ENCODE results near the gene SIRT2.
"Not testable (repeated sequence)": the region's sequence is repeated elsewhere in the genome, so short reads cannot be mapped to it uniquely, and the experiment has no call there.

The SIRT2 gene

GRCh38 chr19:38878575-38879399 lies 20.6 kb downstream of the SIRT2 start:
- TF ChIP-seq SUZ12 (IDR thresholded peaks at IDR 0.05) (no peak), HDGF (IDR thresholded peaks at IDR 0.05; ENCODE audit: borderline replicate concordance) (no peak), L3MBTL2 (conservative IDR thresholded peaks at IDR 0.05) (no peak), ZNF384 (IDR thresholded peaks at IDR 0.05) (no peak), ELF4 (IDR thresholded peaks at IDR 0.05) (no peak), ARNT (IDR thresholded peaks at IDR 0.05) (no peak), FOXM1 (IDR thresholded peaks at IDR 0.05; ENCODE audit: borderline replicate concordance) (no peak), FOXA1 (IDR thresholded peaks at IDR 0.05) (no peak)
- ChIA-PET CTCF (interaction anchor here (1.0 kb wide), 1 partner anchor 9 kb away, joined by 4 read pairs; no protein-coding TSS in a partner anchor), POLR2A (interaction anchor here (2.1 kb wide), 1 partner anchor 27 kb away, joined by 9 read pairs; no protein-coding TSS in a partner anchor)
- no peak for DNase-seq (ENCODE audit: extremely low spot score)

GRCh38 chr19:38877781-38878574 lies 21.4 kb downstream of the SIRT2 start, which contains the start of gene RINL:
Gene RINL, minus strand, starts transcription at chr19:38878275. Its CDS starts 1,533 bp downstream, at chr19:38876742.
- DNase-seq (ENCODE audit: extremely low spot score) = no peak
- POLR2A ChIA-PET = interaction anchor here (0.6 to 2.1 kb wide), 2 partner anchors 15 to 27 kb away, joined by 3 to 9 read pairs; no protein-coding TSS in a partner anchor
- CTCF ChIA-PET = interaction anchor here (0.7 to 1.4 kb wide), 3 partner anchors 10 to 12 kb away, joined by 3 to 8 read pairs (median 4); no protein-coding TSS in a partner anchor
- TF ChIP-seq FOXA1 (IDR thresholded peaks at IDR 0.05) (no peak), ZNF384 (IDR thresholded peaks at IDR 0.05) (no peak), CTBP1 (IDR thresholded peaks at IDR 0.05; ENCODE audit: borderline replicate concordance) (no peak), LEF1 (IDR thresholded peaks at IDR 0.05; ENCODE audit: borderline replicate concordance) (no peak), SP1 (IDR thresholded peaks at IDR 0.05) (no peak), TARDBP (IDR thresholded peaks at IDR 0.05) (no peak), BHLHE40 (IDR thresholded peaks at IDR 0.05; ENCODE audit: borderline replicate concordance) (no peak), FOXK2 (IDR thresholded peaks at IDR 0.05) (no peak), NFRKB (IDR thresholded peaks at IDR 0.05) (no peak)

GRCh38 chr19:38875656-38876395 lies 23.6 kb downstream of the SIRT2 start:
- no peak for DNase-seq (ENCODE audit: extremely low spot score)
- CTCF ChIA-PET = interaction anchor here (1.0 to 2.0 kb wide), 2 partner anchors 8 to 12 kb away, joined by 4 to 13 read pairs; no protein-coding TSS in a partner anchor
- POLR2A ChIA-PET = interaction anchor here (1.6 kb wide), 1 partner anchor 27 kb away, joined by 5 read pairs; no protein-coding TSS in a partner anchor
- TF ChIP-seq FOXA1 (IDR thresholded peaks at IDR 0.05) (no peak), CTBP1 (IDR thresholded peaks at IDR 0.05; ENCODE audit: borderline replicate concordance) (no peak), ZNF384 (IDR thresholded peaks at IDR 0.05) (no peak), TARDBP (IDR thresholded peaks at IDR 0.05) (no peak), L3MBTL2 (conservative IDR thresholded peaks at IDR 0.05) (no peak), SUZ12 (IDR thresholded peaks at IDR 0.05) (no peak), FOXM1 (IDR thresholded peaks at IDR 0.05; ENCODE audit: borderline replicate concordance) (no peak), SP1 (IDR thresholded peaks at IDR 0.05) (no peak), HDGF (IDR thresholded peaks at IDR 0.05; ENCODE audit: borderline replicate concordance) (no peak), PKNOX1 (IDR thresholded peaks at IDR 0.05) (no peak), NFRKB (IDR thresholded peaks at IDR 0.05) (no peak), BHLHE40 (IDR thresholded peaks at IDR 0.05; ENCODE audit: borderline replicate concordance) (no peak), FOXK2 (IDR thresholded peaks at IDR 0.05) (no peak), ELF4 (IDR thresholded peaks at IDR 0.05) (no peak), LEF1 (IDR thresholded peaks at IDR 0.05; ENCODE audit: borderline replicate concordance) (no peak), ARNT (IDR thresholded peaks at IDR 0.05) (no peak)

- POLR2A ChIA-PET; CTCF ChIA-PET; DNase-seq (ENCODE audit: extremely low spot score): not testable (repeated sequence)
Observed at GRCh38 chr19:38873400-38873799, 26.0 kb downstream of the SIRT2 start.

- no peak for TF ChIP-seq LEF1 (IDR thresholded peaks at IDR 0.05; ENCODE audit: borderline replicate concordance)
- DNase-seq (ENCODE audit: extremely low spot score) = no peak
- ChIA-PET CTCF (no interaction called here), POLR2A (no interaction called here)
Observed at GRCh38 chr19:38870612-38871011, 28.8 kb downstream of the SIRT2 start.

GRCh38 chr19:38869836-38870607 lies 29.4 kb downstream of the SIRT2 start:
- ChIA-PET CTCF (no interaction called here), POLR2A (interaction anchor here (1.0 kb wide), 1 partner anchor 21 kb away, joined by 3 read pairs; no protein-coding TSS in a partner anchor)
- DNase-seq (ENCODE audit: extremely low spot score) = no peak
- TF ChIP-seq PKNOX1 (IDR thresholded peaks at IDR 0.05) (no peak), NFRKB (IDR thresholded peaks at IDR 0.05) (no peak), FOXM1 (IDR thresholded peaks at IDR 0.05; ENCODE audit: borderline replicate concordance) (no peak), HDGF (IDR thresholded peaks at IDR 0.05; ENCODE audit: borderline replicate concordance) (no peak)

Data from HEK293T (cell line).